A549 (cell line): Measurements from ENCODE around the gene PCCB.

Experiments
- CTCF ChIP-seq: fragments of >200 bp; sonication (Bioruptor Twin); formaldehyde crosslinking; IDR thresholded peaks from 3 replicates; pipeline ENCODE4 v1.5.1; 2016
- EP300 ChIP-seq, 2 experiments: fragments of >200 bp; sonication (Bioruptor Twin); formaldehyde crosslinking; IDR thresholded peaks; 2 replicates in 1 of 2; 3 replicates in 1 of 2; pipeline ENCODE4 v1.6.1; 2016 to 2017
- POLR2A ChIP-seq: IDR thresholded peaks from 2 replicates; pipeline ENCODE4 v1.6.1; 2012; ENCODE audit warnings: mild to moderate bottlenecking, low read length
- RAD21 ChIP-seq, 2 experiments: fragments of >200 bp in 1 of 2; sonication (Bioruptor Twin) in 1 of 2; formaldehyde crosslinking in 1 of 2; IDR thresholded peaks in 1 of 2; conservative IDR thresholded peaks in 1 of 2; 2 replicates in 1 of 2; 3 replicates in 1 of 2; pipeline ENCODE4 v1.6.1; 2012 to 2018; ENCODE audit warnings: inconsistent platforms in 1 of 2

DNA sequence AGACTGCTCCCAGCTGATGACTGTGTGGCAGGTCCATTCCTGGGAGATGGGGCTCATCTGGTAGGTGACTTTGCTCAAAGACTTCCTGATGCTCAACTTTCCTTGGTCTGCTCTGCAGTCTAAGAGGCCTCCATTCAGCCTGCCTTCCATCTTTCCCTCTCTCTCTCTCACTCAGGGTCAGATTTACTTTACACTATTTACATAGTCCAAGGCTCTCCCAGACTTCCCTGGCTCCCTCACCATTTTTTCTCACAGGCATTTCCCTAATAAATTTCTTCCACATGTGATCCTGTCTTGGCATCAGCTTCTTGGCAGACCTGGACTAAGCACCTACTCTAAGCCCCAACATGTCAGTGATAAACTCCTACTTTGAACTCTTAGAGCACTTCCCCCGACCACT, 13.0 kb upstream of the PCCB start:
- no peak for TF ChIP-seq EP300 (IDR thresholded peaks at IDR 0.05)
- TF ChIP-seq POLR2A = no peak
- no peak for TF ChIP-seq RAD21 (conservative IDR thresholded peaks at IDR 0.05 in 1 of 2, IDR thresholded peaks at IDR 0.05 in 1 of 2)
- no peak for TF ChIP-seq CTCF
